Measurements from ENCODE around the gene AMBN. TPM values are rescaled to one million over a fixed set of nuclear protein-coding genes. Genes with fewer than 3 reads are reported as not detected.

AMBN gene
- total and polyA plus RNA-seq, 2 of the 13 experiments (the other 11 are each of a cell fraction or from before 2014, with no cell fraction given): not detected

- peak; percentile 45; the same call in 1 of the 2 replicates for TF ChIP-seq TCF7 (IDR thresholded peaks at IDR 0.05; ENCODE audit: low read depth)
- TF ChIP-seq BCL6 (CRISPR knock-in tag; IDR thresholded peaks at IDR 0.05): peak; percentile 97
- TF ChIP-seq ZNF468 (CRISPR knock-in tag; IDR thresholded peaks at IDR 0.05): no peak
- peak; percentile 51 for TF ChIP-seq ISL2 (CRISPR knock-in tag; IDR thresholded peaks at IDR 0.05)
- 0 out of 2 replicates have a peak, but pooled peaks have one; percentile 12 for TF ChIP-seq RXRB (CRISPR knock-in tag; IDR thresholded peaks at IDR 0.05; ENCODE audit: borderline replicate concordance)
- no peak for TF ChIP-seq ZNF670 (CRISPR knock-in tag; IDR thresholded peaks at IDR 0.05; ENCODE audit: borderline replicate concordance)
- TF ChIP-seq, protein P1, sequence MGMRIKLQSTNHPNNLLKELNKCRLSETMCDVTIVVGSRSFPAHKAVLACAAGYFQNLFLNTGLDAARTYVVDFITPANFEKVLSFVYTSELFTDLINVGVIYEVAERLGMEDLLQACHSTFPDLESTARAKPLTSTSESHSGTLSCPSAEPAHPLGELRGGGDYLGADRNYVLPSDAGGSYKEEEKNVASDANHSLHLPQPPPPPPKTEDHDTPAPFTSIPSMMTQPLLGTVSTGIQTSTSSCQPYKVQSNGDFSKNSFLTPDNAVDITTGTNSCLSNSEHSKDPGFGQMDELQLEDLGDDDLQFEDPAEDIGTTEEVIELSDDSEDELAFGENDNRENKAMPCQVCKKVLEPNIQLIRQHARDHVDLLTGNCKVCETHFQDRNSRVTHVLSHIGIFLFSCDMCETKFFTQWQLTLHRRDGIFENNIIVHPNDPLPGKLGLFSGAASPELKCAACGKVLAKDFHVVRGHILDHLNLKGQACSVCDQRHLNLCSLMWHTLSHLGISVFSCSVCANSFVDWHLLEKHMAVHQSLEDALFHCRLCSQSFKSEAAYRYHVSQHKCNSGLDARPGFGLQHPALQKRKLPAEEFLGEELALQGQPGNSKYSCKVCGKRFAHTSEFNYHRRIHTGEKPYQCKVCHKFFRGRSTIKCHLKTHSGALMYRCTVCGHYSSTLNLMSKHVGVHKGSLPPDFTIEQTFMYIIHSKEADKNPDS (CRISPR knock-in tag; IDR thresholded peaks at IDR 0.05): no peak
- TF ChIP-seq FOSL2 (CRISPR knock-in tag; IDR thresholded peaks at IDR 0.05): 0 out of 2 replicates have a peak, but pooled peaks have one; percentile 11
- TF ChIP-seq, protein P2, sequence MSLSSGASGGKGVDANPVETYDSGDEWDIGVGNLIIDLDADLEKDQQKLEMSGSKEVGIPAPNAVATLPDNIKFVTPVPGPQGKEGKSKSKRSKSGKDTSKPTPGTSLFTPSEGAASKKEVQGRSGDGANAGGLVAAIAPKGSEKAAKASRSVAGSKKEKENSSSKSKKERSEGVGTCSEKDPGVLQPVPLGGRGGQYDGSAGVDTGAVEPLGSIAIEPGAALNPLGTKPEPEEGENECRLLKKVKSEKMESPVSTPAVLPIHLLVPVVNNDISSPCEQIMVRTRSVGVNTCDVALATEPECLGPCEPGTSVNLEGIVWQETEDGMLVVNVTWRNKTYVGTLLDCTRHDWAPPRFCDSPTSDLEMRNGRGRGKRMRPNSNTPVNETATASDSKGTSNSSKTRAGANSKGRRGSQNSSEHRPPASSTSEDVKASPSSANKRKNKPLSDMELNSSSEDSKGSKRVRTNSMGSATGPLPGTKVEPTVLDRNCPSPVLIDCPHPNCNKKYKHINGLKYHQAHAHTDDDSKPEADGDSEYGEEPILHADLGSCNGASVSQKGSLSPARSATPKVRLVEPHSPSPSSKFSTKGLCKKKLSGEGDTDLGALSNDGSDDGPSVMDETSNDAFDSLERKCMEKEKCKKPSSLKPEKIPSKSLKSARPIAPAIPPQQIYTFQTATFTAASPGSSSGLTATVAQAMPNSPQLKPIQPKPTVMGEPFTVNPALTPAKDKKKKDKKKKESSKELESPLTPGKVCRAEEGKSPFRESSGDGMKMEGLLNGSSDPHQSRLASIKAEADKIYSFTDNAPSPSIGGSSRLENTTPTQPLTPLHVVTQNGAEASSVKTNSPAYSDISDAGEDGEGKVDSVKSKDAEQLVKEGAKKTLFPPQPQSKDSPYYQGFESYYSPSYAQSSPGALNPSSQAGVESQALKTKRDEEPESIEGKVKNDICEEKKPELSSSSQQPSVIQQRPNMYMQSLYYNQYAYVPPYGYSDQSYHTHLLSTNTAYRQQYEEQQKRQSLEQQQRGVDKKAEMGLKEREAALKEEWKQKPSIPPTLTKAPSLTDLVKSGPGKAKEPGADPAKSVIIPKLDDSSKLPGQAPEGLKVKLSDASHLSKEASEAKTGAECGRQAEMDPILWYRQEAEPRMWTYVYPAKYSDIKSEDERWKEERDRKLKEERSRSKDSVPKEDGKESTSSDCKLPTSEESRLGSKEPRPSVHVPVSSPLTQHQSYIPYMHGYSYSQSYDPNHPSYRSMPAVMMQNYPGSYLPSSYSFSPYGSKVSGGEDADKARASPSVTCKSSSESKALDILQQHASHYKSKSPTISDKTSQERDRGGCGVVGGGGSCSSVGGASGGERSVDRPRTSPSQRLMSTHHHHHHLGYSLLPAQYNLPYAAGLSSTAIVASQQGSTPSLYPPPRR (CRISPR knock-in tag; IDR thresholded peaks at IDR 0.05; ENCODE audit: borderline replicate concordance): no peak
- no peak for TF ChIP-seq ELK4 (CRISPR knock-in tag; IDR thresholded peaks at IDR 0.05; ENCODE audit: borderline replicate concordance)
- no peak for TF ChIP-seq NFIB (CRISPR knock-in tag; IDR thresholded peaks at IDR 0.05; ENCODE audit: borderline replicate concordance)
- no peak for TF ChIP-seq ZEB1 (IDR thresholded peaks at IDR 0.05; ENCODE audit: insufficient replicate concordance, low read depth)
- TF ChIP-seq, protein P3, sequence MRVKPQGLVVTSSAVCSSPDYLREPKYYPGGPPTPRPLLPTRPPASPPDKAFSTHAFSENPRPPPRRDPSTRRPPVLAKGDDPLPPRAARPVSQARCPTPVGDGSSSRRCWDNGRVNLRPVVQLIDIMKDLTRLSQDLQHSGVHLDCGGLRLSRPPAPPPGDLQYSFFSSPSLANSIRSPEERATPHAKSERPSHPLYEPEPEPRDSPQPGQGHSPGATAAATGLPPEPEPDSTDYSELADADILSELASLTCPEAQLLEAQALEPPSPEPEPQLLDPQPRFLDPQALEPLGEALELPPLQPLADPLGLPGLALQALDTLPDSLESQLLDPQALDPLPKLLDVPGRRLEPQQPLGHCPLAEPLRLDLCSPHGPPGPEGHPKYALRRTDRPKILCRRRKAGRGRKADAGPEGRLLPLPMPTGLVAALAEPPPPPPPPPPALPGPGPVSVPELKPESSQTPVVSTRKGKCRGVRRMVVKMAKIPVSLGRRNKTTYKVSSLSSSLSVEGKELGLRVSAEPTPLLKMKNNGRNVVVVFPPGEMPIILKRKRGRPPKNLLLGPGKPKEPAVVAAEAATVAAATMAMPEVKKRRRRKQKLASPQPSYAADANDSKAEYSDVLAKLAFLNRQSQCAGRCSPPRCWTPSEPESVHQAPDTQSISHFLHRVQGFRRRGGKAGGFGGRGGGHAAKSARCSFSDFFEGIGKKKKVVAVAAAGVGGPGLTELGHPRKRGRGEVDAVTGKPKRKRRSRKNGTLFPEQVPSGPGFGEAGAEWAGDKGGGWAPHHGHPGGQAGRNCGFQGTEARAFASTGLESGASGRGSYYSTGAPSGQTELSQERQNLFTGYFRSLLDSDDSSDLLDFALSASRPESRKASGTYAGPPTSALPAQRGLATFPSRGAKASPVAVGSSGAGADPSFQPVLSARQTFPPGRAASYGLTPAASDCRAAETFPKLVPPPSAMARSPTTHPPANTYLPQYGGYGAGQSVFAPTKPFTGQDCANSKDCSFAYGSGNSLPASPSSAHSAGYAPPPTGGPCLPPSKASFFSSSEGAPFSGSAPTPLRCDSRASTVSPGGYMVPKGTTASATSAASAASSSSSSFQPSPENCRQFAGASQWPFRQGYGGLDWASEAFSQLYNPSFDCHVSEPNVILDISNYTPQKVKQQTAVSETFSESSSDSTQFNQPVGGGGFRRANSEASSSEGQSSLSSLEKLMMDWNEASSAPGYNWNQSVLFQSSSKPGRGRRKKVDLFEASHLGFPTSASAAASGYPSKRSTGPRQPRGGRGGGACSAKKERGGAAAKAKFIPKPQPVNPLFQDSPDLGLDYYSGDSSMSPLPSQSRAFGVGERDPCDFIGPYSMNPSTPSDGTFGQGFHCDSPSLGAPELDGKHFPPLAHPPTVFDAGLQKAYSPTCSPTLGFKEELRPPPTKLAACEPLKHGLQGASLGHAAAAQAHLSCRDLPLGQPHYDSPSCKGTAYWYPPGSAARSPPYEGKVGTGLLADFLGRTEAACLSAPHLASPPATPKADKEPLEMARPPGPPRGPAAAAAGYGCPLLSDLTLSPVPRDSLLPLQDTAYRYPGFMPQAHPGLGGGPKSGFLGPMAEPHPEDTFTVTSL (CRISPR knock-in tag; IDR thresholded peaks at IDR 0.05; ENCODE audit: borderline replicate concordance): peak; percentile 15; the same call in 1 of the 2 replicates
Observed at GRCh38 chr4:70564033-70564432, 28.0 kb upstream of the AMBN start (continued).
